Measurements from ENCODE around the gene SFXN3.
"Not testable (repeated sequence)": the region's sequence is repeated elsewhere in the genome, so short reads cannot be mapped to it uniquely, and the experiment has no call there.

The SFXN3 gene

GRCh38 chr10:101030496-101031127 is 422 bp upstream of the SFXN3 start:
- Histone ChIP-seq H3K9me3 (no peaks in the 10 kb centered on the region), H3K4me1 (peaks cover 12% of the 10 kb centered on the region), H3K4me3 (peak overlapping the region; percentile 58), H3K36me3 (replicated peaks) (no peaks in the 10 kb centered on the region), H3K27me3 (ENCODE audit: low read depth) (no peaks in the 10 kb centered on the region)
- in situ Hi-C loops (cut with MboI; ENCODE audit: low sequenced_read_pairs), result no loop called here
- DNase-seq (ENCODE audit: low spot score in 2 of 2), result no peak

GRCh38 chr10:101031796-101032636 is 982 bp downstream of the SFXN3 start:
- peak overlapping the region; percentile 58 for H3K4me3 ChIP-seq
- peaks cover 12% of the 10 kb centered on the region for H3K4me1 ChIP-seq
- H3K36me3 ChIP-seq (replicated peaks), result no peaks in the 10 kb centered on the region; the same call in none of the 2 replicates
- peak in 1 of 2 experiments; percentile 70 for DNase-seq (ENCODE audit: low spot score in 2 of 2)
- no peaks in the 10 kb centered on the region for H3K27me3 ChIP-seq (ENCODE audit: low read depth)
- in situ Hi-C loops (cut with MboI; ENCODE audit: low sequenced_read_pairs), result no loop called here
- H3K9me3 ChIP-seq, result no peaks in the 10 kb centered on the region

GRCh38 chr10:101032637-101033224 is 1.7 kb downstream of the SFXN3 start:
- peaks cover 12% of the 10 kb centered on the region for H3K4me1 ChIP-seq
- no peaks in the 10 kb centered on the region; the same call in none of the 2 replicates for H3K36me3 ChIP-seq (replicated peaks)
- peak overlapping the region; percentile 58 for H3K4me3 ChIP-seq
- no peaks in the 10 kb centered on the region for H3K9me3 ChIP-seq
- in situ Hi-C loops (cut with MboI; ENCODE audit: low sequenced_read_pairs), result no loop called here
- DNase-seq (ENCODE audit: low spot score in 2 of 2), result peak in 1 of 2 experiments; percentile 50
- H3K27me3 ChIP-seq (ENCODE audit: low read depth), result no peaks in the 10 kb centered on the region

- H3K9me3 ChIP-seq, result no peaks in the 10 kb centered on the region
- no peak overlapping the region for H3K4me3 ChIP-seq
- DNase-seq (ENCODE audit: low spot score in 2 of 2), result no peak
- peaks cover 12% of the 10 kb centered on the region for H3K4me1 ChIP-seq
- no peaks in the 10 kb centered on the region; the same call in none of the 2 replicates for H3K36me3 ChIP-seq (replicated peaks)
- in situ Hi-C loops (cut with MboI; ENCODE audit: low sequenced_read_pairs), result no loop called here
- H3K27me3 ChIP-seq (ENCODE audit: low read depth), result no peaks in the 10 kb centered on the region
Measured at GRCh38 chr10:101033276-101033675, 2.2 kb downstream of the SFXN3 start.

GRCh38 chr10:101034404-101034803 is 3.4 kb downstream of the SFXN3 start:
- H3K27me3 ChIP-seq (ENCODE audit: low read depth); H3K36me3 ChIP-seq (replicated peaks); DNase-seq (ENCODE audit: low spot score in 2 of 2); H3K9me3 ChIP-seq; in situ Hi-C loops (cut with MboI; ENCODE audit: low sequenced_read_pairs); H3K4me3 ChIP-seq: not testable (repeated sequence)
- peaks cover 12% of the 10 kb centered on the region for H3K4me1 ChIP-seq

GRCh38 chr10:101035314-101035713 is 4.3 kb downstream of the SFXN3 start:
- H3K27me3 ChIP-seq (ENCODE audit: low read depth), result no peaks in the 10 kb centered on the region
- no peak overlapping the region for H3K4me3 ChIP-seq
- no peak for DNase-seq (ENCODE audit: low spot score in 2 of 2)
- peaks cover 12% of the 10 kb centered on the region for H3K4me1 ChIP-seq
- in situ Hi-C loops (cut with MboI; ENCODE audit: low sequenced_read_pairs), result no loop called here
- H3K36me3 ChIP-seq (replicated peaks), result no peaks in the 10 kb centered on the region; the same call in none of the 2 replicates
- no peaks in the 10 kb centered on the region for H3K9me3 ChIP-seq

GRCh38 chr10:101035916-101036702 is 5.1 kb downstream of the SFXN3 start:
- no peaks in the 10 kb centered on the region for H3K9me3 ChIP-seq

GRCh38 chr10:101036726-101037125 is 5.7 kb downstream of the SFXN3 start:
- Histone ChIP-seq H3K4me3 (no peak overlapping the region), H3K4me1 (peaks cover 9% of the 10 kb centered on the region), H3K36me3 (replicated peaks) (no peaks in the 10 kb centered on the region; the same call in none of the 2 replicates), H3K27me3 (ENCODE audit: low read depth) (no peaks in the 10 kb centered on the region), H3K9me3 (no peaks in the 10 kb centered on the region)
- no peak for DNase-seq (ENCODE audit: low spot score in 2 of 2)
- in situ Hi-C loops (cut with MboI; ENCODE audit: low sequenced_read_pairs), result no loop called here

More at GRCh38 chr10:101035916-101036702, 5.1 kb downstream of the SFXN3 start:
- DNase-seq (ENCODE audit: low spot score in 2 of 2), result no peak
- Histone ChIP-seq H3K4me1 (peaks cover 9% of the 10 kb centered on the region), H3K27me3 (ENCODE audit: low read depth) (no peaks in the 10 kb centered on the region), H3K4me3 (no peak overlapping the region), H3K36me3 (replicated peaks) (no peaks in the 10 kb centered on the region; the same call in none of the 2 replicates)
- in situ Hi-C loops (cut with MboI; ENCODE audit: low sequenced_read_pairs), result no loop called here

GRCh38 chr10:101038484-101038883 is 7.5 kb downstream of the SFXN3 start:
- Histone ChIP-seq H3K9me3 (no peaks in the 10 kb centered on the region), H3K4me1 (peaks cover 10% of the 10 kb centered on the region), H3K27me3 (ENCODE audit: low read depth) (no peaks in the 10 kb centered on the region), H3K36me3 (replicated peaks) (no peaks in the 10 kb centered on the region; the same call in none of the 2 replicates), H3K4me3 (no peak overlapping the region)
- in situ Hi-C loops (cut with MboI; ENCODE audit: low sequenced_read_pairs), result no loop called here
- DNase-seq (ENCODE audit: low spot score in 2 of 2), result no peak

GRCh38 chr10:101040061-101040460 is 9.0 kb downstream of the SFXN3 start:
- in situ Hi-C loops (cut with MboI; ENCODE audit: low sequenced_read_pairs), result loop anchor here (5.0 kb wide), 1 partner anchor 92 kb away; the partner anchor contains the start of gene TLX1
- H3K27me3 ChIP-seq (ENCODE audit: low read depth), result no peaks in the 10 kb centered on the region
- H3K9me3 ChIP-seq, result no peaks in the 10 kb centered on the region
- no peaks in the 10 kb centered on the region; the same call in none of the 2 replicates for H3K36me3 ChIP-seq (replicated peaks)
- no peak for DNase-seq (ENCODE audit: low spot score in 2 of 2)
- H3K4me1 ChIP-seq, result peaks cover 13% of the 10 kb centered on the region
- no peak overlapping the region for H3K4me3 ChIP-seq

- in situ Hi-C loops (cut with MboI; ENCODE audit: low sequenced_read_pairs), result loop anchor here (5.0 kb wide), 1 partner anchor 91 kb away; the partner anchor contains the start of gene TLX1
- Histone ChIP-seq H3K36me3 (replicated peaks) (no peaks in the 10 kb centered on the region; the same call in none of the 2 replicates), H3K4me3 (no peak overlapping the region), H3K4me1 (peaks cover 13% of the 10 kb centered on the region), H3K27me3 (ENCODE audit: low read depth) (no peaks in the 10 kb centered on the region), H3K9me3 (no peaks in the 10 kb centered on the region)
- DNase-seq (ENCODE audit: low spot score in 2 of 2), result no peak
Measured at GRCh38 chr10:101040851-101041250, 9.8 kb downstream of the SFXN3 start.

GRCh38 chr10:101041252-101041761 is 10.3 kb downstream of the SFXN3 start:
- Histone ChIP-seq H3K4me3 (no peak overlapping the region), H3K36me3 (replicated peaks) (no peaks in the 10 kb centered on the region; the same call in none of the 2 replicates), H3K27me3 (ENCODE audit: low read depth) (no peaks in the 10 kb centered on the region), H3K9me3 (no peaks in the 10 kb centered on the region), H3K4me1 (peaks cover 13% of the 10 kb centered on the region)
- DNase-seq (ENCODE audit: low spot score in 2 of 2), result peak; percentile 77 to 85
- in situ Hi-C loops (cut with MboI; ENCODE audit: low sequenced_read_pairs), result loop anchor here (5.0 kb wide), 1 partner anchor 91 kb away; the partner anchor contains the start of gene TLX1

- in situ Hi-C loops (cut with MboI; ENCODE audit: low sequenced_read_pairs), result loop anchor here (5.0 kb wide), 1 partner anchor 90 kb away; the partner anchor contains the start of gene TLX1
- peaks cover 13% of the 10 kb centered on the region for H3K4me1 ChIP-seq
- no peaks in the 10 kb centered on the region; the same call in 1 of the 2 replicates for H3K36me3 ChIP-seq (replicated peaks)
- no peaks in the 10 kb centered on the region for H3K9me3 ChIP-seq
- H3K4me3 ChIP-seq, result peak overlapping the region; percentile 40
- H3K27me3 ChIP-seq (ENCODE audit: low read depth), result no peaks in the 10 kb centered on the region
- no peak for DNase-seq (ENCODE audit: low spot score in 2 of 2)
Measured at GRCh38 chr10:101042118-101042517, 11.1 kb downstream of the SFXN3 start.
